Measurements from ENCODE around the gene FRMD6.

The FRMD6 gene

DNA sequence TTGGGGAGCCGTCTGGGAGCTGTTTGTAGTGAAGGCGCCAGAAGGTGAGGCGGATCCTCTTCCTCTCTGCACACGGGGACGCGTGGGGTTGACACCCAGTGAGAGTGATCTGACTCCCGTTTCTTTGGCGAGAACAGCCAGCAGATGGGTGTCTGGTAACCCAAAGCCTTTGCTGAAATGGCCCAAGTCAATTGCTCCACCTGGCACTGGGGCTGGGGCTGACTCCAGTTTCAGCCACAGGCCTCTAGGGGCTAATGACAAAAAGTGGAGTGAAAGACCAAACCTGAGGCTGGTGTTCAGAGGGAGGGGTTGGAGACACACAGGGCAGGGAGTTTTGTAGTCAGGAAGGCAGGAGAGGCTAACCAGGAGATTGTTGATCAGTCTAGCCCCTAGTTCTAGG is 87.0 kb downstream of the FRMD6 start:
- no peak for TF ChIP-seq GATA3 (IDR thresholded peaks at IDR 0.05; ENCODE audit: low read depth, low read length)
- no peak for TF ChIP-seq GATA2 (IDR thresholded peaks at IDR 0.05; ENCODE audit: low read depth, low read length)

DNA sequence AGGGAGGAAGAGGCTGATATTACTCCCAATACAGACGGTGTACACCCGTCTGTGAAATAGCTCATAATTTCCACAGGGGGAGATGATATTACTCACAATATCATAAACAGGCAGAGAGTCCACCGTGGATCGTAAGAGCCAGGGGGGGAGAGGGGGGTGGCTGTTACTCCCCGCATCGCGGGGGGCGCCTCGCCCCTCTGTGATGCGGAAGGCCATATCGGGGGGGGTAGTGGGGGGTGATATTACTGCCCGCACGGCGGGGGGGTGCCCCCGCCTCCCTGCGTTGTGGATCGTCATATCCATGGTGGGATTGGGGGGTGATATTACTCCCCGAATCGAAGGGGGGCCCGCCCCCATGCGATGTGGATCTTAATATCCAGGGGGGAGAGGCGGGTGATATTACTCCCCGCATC is 91.9 kb downstream of the FRMD6 start:
- TF ChIP-seq GATA3 (IDR thresholded peaks at IDR 0.05; ENCODE audit: low read depth, low read length) = no peak
- TF ChIP-seq GATA2 (IDR thresholded peaks at IDR 0.05; ENCODE audit: low read depth, low read length) = no peak

DNA sequence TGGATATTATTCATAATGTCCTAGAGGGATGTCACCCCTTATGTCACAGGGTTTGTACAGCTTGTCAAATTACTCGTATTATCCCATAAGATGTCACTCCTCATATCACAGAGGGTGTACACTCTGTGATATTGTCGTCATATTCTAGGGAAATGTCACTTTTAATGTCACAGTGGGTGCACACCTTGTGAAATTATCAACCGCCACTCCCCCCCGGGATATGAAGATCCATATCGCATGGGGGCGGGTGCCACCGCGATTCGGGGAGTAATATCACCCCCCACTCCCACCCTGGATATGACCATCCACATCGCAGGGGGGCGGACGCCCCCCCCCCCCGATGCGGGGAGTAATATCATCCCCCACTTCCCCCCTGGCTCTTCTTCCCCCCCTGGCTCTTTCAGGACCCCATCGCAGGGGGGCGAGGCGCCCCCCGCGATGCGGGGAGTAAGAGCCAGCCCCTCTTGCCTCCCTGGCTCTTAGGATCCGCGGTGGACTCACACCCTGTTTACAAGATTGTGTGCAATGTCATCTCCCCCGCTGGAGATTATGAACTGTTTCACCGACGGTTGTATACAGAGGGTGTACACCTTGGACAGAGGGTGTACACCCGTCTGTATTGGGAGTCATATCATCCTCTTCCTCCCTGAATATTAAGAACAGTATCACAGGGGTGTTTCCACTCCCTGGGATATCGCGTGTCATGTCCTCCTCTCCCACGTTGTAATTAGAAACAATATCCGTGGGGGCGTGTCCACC is 92.8 kb downstream of the FRMD6 start:
- TF ChIP-seq GATA3 (IDR thresholded peaks at IDR 0.05; ENCODE audit: low read depth, low read length) (no peak), GATA2 (IDR thresholded peaks at IDR 0.05; ENCODE audit: low read depth, low read length) (no peak)

DNA sequence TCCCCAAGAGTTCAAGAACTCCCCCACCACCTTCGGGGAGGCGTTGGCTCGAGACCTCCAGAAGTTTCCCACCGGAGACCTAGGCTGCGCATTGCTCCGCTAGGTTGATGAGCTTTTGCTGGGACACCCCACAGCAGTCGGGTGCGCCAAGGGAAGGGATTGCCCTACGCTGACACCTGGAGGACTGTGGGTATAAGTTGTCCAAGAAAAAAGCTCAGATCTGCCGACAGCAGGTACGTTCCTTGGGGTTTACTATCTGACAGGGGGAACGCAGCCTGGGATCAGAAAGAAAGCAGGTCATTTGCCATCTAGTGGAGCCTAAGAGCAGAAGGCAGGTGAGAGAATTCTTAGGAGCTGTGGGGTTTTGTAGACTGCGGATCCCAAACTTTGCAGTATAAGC is 98.8 kb downstream of the FRMD6 start:
- TF ChIP-seq GATA2 (IDR thresholded peaks at IDR 0.05; ENCODE audit: low read depth, low read length) = no peak
- no peak for TF ChIP-seq GATA3 (IDR thresholded peaks at IDR 0.05; ENCODE audit: low read depth, low read length)

DNA sequence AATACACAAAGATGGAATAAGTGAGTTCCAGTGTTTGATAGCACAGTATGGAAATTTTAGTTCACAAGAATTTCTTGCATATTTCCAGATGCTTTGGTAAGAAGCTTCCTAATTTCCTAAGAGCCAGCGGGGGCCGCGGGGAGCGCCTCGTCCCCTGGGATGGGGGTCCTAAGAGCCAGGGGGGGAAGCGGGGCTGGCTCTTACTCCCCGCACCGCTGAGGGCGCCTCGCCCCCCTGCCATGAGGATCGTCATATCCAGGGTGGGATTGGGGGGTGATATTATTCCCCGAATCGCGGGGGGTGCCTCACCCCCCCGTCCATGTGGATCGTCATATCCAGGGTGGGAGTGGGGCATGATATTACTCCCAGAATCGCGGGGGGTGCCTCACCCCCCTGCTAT is 108.2 kb downstream of the FRMD6 start:
- TF ChIP-seq GATA3 (IDR thresholded peaks at IDR 0.05; ENCODE audit: low read depth, low read length) (no peak), GATA2 (IDR thresholded peaks at IDR 0.05; ENCODE audit: low read depth, low read length) (no peak)

DNA sequence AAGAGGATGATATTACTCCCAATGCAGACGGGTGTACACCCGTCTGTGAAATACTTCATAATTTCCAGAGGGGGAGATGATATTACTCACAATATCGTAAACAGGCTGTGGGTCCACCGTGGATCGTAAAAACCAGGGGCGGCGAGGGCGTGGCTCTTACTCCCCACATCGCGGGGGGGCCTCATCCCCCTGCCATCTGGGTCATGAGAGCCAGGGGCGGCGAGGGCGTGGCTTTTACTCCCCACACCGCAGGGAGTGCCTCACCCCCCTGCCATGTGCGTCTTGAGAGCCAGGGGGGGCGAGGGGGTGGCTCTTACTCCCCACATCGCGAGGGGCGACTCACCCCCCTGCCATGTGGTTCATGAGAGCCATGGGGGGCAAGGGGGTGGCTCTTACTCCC is 122.5 kb downstream of the FRMD6 start:
- TF ChIP-seq GATA3 (IDR thresholded peaks at IDR 0.05; ENCODE audit: low read depth, low read length) (no peak), GATA2 (IDR thresholded peaks at IDR 0.05; ENCODE audit: low read depth, low read length) (no peak)

DNA sequence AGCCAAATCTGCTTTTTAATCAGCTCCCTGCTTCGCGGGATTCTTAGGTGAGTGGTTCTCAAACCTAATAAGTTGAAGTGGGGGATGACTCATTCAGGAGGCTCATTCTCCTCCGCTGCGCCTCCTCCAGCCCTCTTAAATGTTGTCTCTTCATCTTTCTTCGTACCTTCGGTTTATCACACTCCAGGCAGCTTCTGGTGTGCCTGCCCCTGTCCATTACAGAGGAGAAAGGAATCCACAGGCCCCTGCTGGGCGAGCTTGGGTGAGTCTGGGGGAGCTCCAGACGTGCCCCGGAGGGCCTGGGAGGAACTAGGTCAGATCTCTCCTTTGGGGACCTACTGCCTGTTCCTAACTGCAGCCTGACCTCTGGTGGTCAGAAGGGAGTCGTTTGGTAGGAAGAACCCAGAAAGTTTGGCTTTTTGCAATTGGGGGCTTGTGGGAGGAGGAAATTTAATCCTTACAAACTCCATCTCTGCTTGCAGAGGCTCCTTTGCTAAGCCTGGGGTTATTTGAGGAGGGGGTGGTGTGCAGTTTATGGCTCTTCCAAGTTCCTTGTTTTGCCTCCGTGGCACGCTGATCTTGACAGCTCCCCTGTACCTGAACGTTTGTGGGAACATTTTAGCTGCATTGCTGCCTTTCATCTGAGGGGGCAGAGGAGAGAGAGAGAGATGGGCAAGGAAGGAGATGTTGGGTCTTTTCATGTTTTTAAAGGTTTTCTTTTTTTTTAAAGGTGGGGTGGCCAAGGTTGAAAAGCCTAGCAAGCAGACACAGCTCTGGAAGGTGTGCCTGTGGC is 124.6 kb downstream of the FRMD6 start:
- TF ChIP-seq GATA3 (IDR thresholded peaks at IDR 0.05; ENCODE audit: low read depth, low read length) (no peak), GATA2 (IDR thresholded peaks at IDR 0.05; ENCODE audit: low read depth, low read length) (no peak)

DNA sequence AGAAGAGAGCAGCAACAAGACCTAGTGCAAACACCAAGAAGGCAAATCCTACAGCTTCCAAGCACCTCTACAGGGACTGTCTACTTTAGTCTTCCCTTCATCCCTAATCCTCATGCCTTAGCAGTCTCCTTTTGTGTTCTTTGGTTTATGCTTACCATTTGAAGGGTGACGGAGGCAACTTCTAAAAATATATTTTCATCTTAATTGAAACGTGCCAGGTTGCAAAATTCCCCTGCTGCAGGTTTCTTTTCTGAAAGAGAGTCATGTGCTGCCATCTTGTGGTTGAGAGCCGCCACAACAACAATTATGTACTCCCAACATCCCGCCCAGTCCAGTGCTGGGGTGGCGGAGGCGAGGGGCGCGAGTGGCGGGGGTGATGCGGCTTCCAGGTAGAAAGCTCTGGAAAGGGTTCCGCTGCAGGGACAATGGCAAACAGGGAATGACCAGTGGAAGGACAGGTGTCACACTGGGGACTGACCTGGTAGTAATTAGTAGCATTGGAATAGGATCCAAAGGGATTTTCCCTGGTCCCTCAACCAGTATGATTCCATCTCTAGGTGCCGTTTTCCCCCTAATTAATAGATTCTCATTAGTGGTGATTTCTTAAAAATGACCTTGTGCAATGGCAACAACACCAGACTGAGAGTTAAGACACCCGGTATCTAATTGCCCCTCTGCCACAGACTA is 128.4 kb downstream of the FRMD6 start:
- TF ChIP-seq GATA3 (IDR thresholded peaks at IDR 0.05; ENCODE audit: low read depth, low read length) (no peak), GATA2 (IDR thresholded peaks at IDR 0.05; ENCODE audit: low read depth, low read length) (no peak)
